Non-pigmented ciliary epithelial cell (primary cell): Measurements from ENCODE around the gene GNB1.

ENCODE experiments used
- DNase-seq: peaks from one replicate; pipeline ENCODE4 v3.0.0-alpha.2; 2010; ENCODE audit warnings: low read depth

GNB1 gene

GRCh38 chr1:1825217-1825616 is 65.7 kb downstream of the GNB1 start:
- DNase-seq, result no peak

GRCh38 chr1:1819762-1820161 is 71.1 kb downstream of the GNB1 start:
- no peak for DNase-seq

GRCh38 chr1:1817221-1817620 is 73.7 kb downstream of the GNB1 start:
- no peak for DNase-seq

GRCh38 chr1:1815606-1816281 is 75.1 kb downstream of the GNB1 start:
- DNase-seq, result no peak

DNA sequence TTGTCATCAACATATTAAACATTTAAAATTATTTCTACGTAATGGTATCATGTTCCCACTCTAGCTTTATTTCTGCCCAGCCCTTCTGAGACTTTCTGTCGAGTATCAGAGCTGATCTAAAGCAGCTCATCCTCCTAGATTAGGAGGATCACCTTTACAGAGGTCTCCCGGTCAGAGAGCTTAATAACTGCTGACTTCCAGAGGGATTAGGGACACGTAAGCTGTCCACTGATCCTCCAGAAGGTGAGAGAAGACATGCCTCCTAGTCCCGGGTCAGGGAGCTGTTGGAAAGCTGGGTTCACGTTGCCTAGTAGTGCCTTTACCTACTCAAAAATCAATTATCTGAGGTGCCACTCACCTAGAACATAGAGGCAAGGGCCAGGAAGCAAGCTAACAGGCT is 81.4 kb downstream of the GNB1 start:
- no peak for DNase-seq

DNA sequence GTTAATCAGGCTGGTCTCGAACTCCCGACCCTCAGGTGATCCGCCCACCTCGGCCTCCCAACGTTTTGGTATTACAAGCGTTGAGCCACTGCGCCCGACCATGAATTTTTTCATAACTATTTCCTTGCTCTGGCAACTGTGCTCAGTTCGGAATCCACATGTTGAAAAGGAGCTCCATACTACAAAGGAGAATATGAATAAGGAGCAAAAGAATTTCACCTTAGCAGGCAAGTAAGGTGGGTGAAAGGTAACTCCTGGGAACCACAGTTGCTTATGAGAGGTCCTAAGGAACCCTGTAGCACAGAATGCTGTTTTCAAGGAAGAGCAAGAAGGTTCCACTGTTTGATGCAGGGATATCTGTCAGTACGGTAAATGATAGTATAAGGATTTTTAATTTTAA is 82.7 kb downstream of the GNB1 start:
- DNase-seq, result no peak

DNA sequence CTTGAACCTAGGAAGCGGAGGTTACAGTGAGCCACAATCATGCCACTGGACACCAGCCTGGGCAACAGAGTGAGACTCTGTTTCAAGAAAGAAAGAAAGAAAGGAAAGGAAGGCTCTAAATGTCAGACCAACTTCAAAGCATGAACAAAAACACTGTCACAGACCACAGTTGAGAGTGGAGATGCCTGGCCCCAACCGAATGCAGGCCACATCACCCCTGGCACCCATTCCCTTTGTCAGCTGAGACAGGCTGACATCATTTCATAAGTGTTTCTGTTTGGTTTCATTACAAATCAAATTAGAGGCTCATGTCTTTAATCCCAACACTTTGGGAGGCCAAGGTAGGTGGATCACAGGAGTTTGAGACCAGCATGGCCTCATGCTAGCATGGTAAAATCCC is 84.0 kb downstream of the GNB1 start:
- no peak for DNase-seq

GRCh38 chr1:1804301-1804700 is 86.6 kb downstream of the GNB1 start:
- DNase-seq, result no peak

GRCh38 chr1:1802871-1803270 is 88.0 kb downstream of the GNB1 start:
- no peak for DNase-seq

- no peak for DNase-seq
Observed at GRCh38 chr1:1799716-1800115, 91.2 kb downstream of the GNB1 start.

- DNase-seq, result no peak
Observed at GRCh38 chr1:1797731-1798341, 93.1 kb downstream of the GNB1 start.

GRCh38 chr1:1796466-1796865 is 94.4 kb downstream of the GNB1 start:
- DNase-seq, result no peak

- DNase-seq, result no peak
Observed at GRCh38 chr1:1794999-1795398, 95.9 kb downstream of the GNB1 start.

DNA sequence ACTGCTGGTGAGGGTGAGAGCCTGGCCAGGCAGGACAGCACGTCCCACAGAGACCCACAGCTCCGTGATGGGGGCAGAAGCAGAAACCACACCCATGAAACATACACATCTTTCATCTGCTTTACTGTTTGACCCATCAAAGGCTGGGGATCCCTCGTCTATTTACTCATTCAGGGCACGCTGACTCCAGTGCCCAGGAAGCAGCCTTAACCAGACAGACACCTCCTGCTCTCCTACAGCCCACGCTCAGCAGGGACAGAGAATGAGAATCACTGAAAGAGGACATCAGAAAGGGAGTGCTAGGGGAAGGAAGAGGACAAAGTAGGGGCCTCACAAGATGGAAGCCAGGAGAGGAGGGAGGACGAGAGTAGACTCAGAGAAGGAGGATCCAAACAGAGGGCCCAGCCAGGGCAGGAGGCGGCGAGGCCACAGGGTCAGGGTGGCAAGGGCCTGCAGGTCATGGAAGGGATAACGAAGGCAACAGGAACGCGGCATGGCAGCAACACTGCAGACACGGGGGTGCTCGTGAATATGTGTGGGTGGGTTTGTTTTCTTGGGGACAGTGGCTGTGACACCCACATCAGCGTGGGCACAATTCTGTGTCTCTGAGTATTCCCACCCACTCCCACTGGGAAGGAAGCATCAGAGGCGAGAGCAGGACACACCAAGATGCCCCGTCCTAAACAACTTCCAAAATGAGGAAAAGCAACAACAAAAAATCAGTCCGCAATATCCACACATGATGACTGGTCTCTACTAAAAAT is 97.2 kb downstream of the GNB1 start:
- no peak for DNase-seq

- no peak for DNase-seq
Observed at GRCh38 chr1:1788646-1789431, 102.0 kb downstream of the GNB1 start.

GRCh38 chr1:1788136-1788535 is 102.8 kb downstream of the GNB1 start:
- DNase-seq, result no peak

- DNase-seq, result no peak
Observed at GRCh38 chr1:1786836-1787605, 103.9 kb downstream of the GNB1 start.

DNA sequence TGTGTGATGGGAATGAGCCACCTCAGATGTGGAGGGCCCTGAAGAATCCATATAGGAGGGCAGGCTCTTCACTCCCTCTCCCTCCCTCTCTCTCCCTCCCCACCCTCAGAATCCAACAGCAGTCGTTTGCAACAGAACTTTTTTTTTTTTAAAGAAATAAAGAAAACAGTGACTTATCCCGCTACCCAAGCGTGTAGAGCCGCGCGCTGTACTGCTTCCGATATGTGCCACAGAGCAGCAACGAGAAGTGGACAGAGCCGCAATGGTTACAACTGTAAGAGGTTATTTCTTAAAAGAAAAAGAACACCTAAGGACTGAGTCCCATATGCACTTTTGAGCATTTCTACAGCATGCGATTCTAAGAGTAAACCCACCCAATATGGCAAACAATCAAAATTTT is 105.2 kb downstream of the GNB1 start:
- no peak for DNase-seq

DNA sequence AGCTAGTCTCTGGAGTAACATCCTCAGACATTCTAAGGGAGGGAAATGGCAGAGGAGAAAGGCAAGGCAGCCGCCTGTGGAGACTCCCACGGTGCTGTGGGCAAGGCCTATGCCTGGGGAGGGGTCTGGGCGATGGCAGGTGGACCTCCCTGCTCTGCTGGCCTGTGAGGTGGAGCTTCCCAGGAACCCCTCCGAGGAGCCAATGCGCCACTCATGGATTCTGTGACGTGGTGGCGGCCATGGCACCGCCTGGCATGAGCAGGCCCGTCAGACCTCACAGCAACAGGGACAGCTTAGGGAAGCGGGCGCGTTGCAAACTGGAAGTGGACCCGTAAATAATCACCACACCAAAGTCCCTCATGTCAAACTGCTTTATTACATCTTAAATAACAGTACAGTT is 106.0 kb downstream of the GNB1 start:
- DNase-seq, result no peak

DNA sequence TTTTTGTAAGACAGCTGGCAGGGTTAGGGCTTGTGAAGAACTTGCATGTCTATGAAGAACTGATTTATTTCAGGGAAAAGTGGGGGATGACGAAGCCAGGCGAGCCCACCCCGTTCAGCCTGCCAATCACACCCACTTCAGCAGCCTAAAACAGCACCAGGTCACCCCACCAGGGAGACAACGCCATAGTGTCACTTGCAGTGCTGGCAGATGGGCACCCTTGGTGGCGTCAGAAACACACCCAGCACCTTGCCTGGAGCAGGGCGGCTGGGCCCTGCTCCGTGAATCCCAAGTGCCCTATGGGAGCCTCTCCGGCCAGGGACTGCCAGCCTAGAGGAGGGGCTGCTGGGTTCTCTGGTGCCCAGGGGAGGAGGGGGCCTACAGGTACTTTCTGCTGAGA is 107.6 kb downstream of the GNB1 start:
- DNase-seq, result no peak

DNA sequence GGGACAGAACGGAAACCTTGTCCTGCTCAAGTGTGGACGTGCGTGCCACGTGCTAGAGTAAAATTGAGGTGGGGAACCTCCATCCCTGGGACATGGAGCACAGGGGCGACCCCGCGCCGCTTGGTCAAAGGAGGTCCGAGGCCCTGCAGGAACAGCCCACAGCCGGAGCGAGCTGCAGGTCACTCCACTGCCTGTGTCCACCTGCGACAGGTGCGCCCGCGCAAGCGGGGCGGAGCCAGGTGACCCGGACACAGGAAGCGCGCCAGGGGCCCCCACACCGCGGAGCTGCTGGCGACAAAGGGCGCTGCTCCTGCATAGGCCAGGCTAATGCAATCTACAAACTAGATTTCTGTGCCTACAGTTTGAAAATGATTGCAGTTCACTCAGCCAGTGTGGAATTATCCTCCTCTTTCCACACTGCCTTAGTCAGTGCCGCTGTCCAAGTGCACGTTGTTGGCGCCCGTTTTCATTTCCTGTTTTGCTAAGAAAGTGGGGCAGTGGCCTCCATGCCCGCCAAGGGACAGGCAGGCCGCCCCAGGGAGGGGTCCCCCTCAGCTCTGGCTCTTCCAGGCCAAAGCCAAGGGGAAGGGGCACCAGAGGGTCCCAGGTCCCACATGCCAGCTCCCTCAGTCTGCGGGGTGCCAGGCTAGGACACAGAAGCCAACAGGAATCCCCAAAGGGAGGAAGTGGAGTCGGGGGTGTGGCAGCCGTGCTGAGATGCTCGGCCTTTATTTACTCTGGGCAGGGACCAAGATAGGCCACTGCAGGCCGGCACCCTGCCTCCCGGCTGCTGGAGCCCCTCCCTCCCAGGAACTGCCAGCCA is 108.3 kb downstream of the GNB1 start:
- no peak for DNase-seq
